Thyroid gland (tissue), 4 donors: ENCODE data around the gene EDIL3. TPM values are rescaled to one million over a fixed set of nuclear protein-coding genes. Genes with fewer than 3 reads are reported as not detected.
"Not testable (repeated sequence)": the region's sequence is repeated elsewhere in the genome, so short reads cannot be mapped to it uniquely, and the experiment has no call there.

Experiments
- DNase-seq, 2 donors: peaks; one replicate each; pipeline ENCODE4 v3.0.0-alpha.2; 2019
- H3K27ac ChIP-seq, 3 donors: fragments of 200-600 bp; sonication (generic); 1 replicate in 2 of 3; 2 replicates in 1 of 3; pipeline ENCODE4 v1.5.1; 2016 to 2019; ENCODE audit warnings: mild to moderate bottlenecking in 1 of 3, moderate library complexity in 1 of 3
- H3K27me3 ChIP-seq: fragments of 200-600 bp; sonication (generic); one replicate; pipeline ENCODE4 v1.5.1; 2019
- H3K36me3 ChIP-seq, 2 donors: fragments of 200-600 bp; sonication (generic); one replicate each; pipeline ENCODE4 v1.5.1; 2016 to 2019
- H3K4me1 ChIP-seq, 2 donors: fragments of 200-600 bp; sonication (generic); one replicate each; pipeline ENCODE4 v1.5.1; 2017 to 2019
- H3K4me3 ChIP-seq, 3 donors: fragments of 200-600 bp; sonication (generic); replicated peaks in 1 of 3; 1 replicate in 2 of 3; 2 replicates in 1 of 3; pipeline ENCODE4 v1.5.1; 2016; ENCODE audit warnings: mild to moderate bottlenecking in 1 of 3
- H3K9me3 ChIP-seq: fragments of 200-600 bp; sonication (generic); one replicate; pipeline ENCODE4 v1.5.1; 2017
- CTCF ChIP-seq, 6 experiments: fragments of 200-600 bp in 3 of 6; fragments of 450-650 bp in 3 of 6; sonication (generic) in 3 of 6; IDR thresholded peaks; one replicate each; pipeline ENCODE4 v1.5.1; 2016 to 2019; ENCODE audit warnings: antibody characterized with exemption in 6 of 6, mild to moderate bottlenecking in 2 of 6, inconsistent platforms in 1 of 6, moderate library complexity in 1 of 6
- POLR2A ChIP-seq, 2 donors: fragments of 450-650 bp; IDR thresholded peaks; one replicate each; pipeline ENCODE4 v1.6.1; 2017; ENCODE audit warnings: antibody characterized with exemption in 2 of 2, mild to moderate bottlenecking in 2 of 2, moderate library complexity in 1 of 2
- WGBS, 2 donors: methylation state at CpG; one replicate each; pipeline ENCODE4 v1.1.5; 2017; 5-methylcytosine and 5-hydroxymethylcytosine counted together
- intact Hi-C: fragments of 100-400 bp; cut with DNase I; formaldehyde crosslinking; loops from one replicate; pipeline ENCODE4 v1.15.1; 2023
- total RNA-seq, 4 donors: library from RNA; depleted of rRNA; stranded (reverse); fragments of >200 nt; gene quantifications; one replicate each; pipeline ENCODE4 v1.2.3, GENCODE V29; 2016

EDIL3 gene
- total RNA-seq, 4 donors from 2014 or later = 2.0 to 5.5 (median 3.3) TPM

DNA sequence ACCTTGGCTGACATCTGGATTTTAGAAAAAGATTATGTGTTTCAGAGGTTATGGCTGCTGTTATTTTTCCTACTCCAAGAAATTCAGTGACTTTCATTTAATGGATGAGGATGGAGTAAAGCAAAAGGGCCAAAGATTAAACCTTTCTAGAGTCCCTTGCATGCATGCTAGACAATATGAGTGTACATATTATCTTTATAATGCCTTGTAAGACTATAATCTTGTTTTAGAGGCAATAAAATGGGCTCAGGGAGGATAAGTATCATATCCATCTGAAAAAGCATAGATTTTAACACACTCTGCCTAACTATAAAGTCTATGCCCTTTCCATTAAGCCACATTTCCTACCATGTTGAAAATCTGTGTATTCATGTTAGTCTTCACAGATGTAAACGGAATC lies 199.8 kb downstream of the EDIL3 start:
- TF ChIP-seq POLR2A (IDR thresholded peaks at IDR 0.05) (no peak), CTCF (IDR thresholded peaks at IDR 0.05) (no peak)
- Histone ChIP-seq H3K27ac (no peak overlapping the region), H3K9me3 (no peaks in the 10 kb centered on the region), H3K36me3 (no peaks in the 10 kb centered on the region), H3K27me3 (no peaks in the 10 kb centered on the region), H3K4me1 (no peaks in the 10 kb centered on the region), H3K4me3 (no peak overlapping the region)
- no peak for DNase-seq
- WGBS, 2 donors = 86 to 90% methylated on average over 1 of the region's 1 CpG
- intact Hi-C loops = no loop called here

- DNase-seq = no peak
- Histone ChIP-seq H3K36me3 (no peaks in the 10 kb centered on the region), H3K27me3 (no peaks in the 10 kb centered on the region), H3K4me3 (no peak overlapping the region), H3K27ac (no peak overlapping the region), H3K9me3 (no peaks in the 10 kb centered on the region), H3K4me1 (no peaks in the 10 kb centered on the region)
- TF ChIP-seq CTCF (IDR thresholded peaks at IDR 0.05) (no peak), POLR2A (IDR thresholded peaks at IDR 0.05) (no peak)
- 54 to 62% methylated on average over 3 of the region's 3 CpGs for WGBS, 2 donors
- intact Hi-C loops = no loop called here
These were observed 203.6 kb downstream of the EDIL3 start for GRCh38 chr5:84181093-84181492.

DNA sequence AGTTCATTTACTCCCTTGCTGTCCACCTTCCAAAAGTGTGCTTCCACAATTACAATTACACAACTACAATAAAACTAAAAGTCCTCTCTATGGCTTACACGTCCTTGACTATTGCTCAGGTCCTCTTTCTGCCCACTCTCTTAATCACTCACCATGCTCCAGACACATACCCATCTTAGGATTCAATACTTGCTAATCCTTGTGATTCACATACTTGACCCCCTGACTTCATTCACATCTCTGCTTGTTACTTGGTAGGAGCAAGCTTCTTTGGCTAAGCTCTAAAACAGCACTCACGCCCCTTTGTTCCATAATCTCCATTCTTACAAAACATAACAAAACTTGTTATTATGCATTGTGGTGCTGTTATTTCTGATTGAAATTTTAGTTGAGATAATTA lies 215.8 kb downstream of the EDIL3 start:
- Histone ChIP-seq H3K36me3 (no peaks in the 10 kb centered on the region), H3K4me1 (no peaks in the 10 kb centered on the region), H3K4me3 (no peak overlapping the region), H3K27me3 (no peaks in the 10 kb centered on the region), H3K27ac (no peak overlapping the region), H3K9me3 (no peaks in the 10 kb centered on the region)
- TF ChIP-seq POLR2A (IDR thresholded peaks at IDR 0.05) (no peak), CTCF (IDR thresholded peaks at IDR 0.05) (no peak)
- no peak for DNase-seq
- 90 to 91% methylated on average over 2 of the region's 2 CpGs for whole genome bisulfite sequencing, 2 donors
- intact Hi-C loops = no loop called here

- Histone ChIP-seq H3K4me1 (no peaks in the 10 kb centered on the region), H3K9me3 (no peaks in the 10 kb centered on the region), H3K36me3 (no peaks in the 10 kb centered on the region), H3K27me3 (no peaks in the 10 kb centered on the region), H3K27ac (no peak overlapping the region), H3K4me3 (no peak overlapping the region)
- WGBS, 2 donors = 83 to 94% methylated on average over 1 of the region's 1 CpG
- intact Hi-C loops = no loop called here
- TF ChIP-seq POLR2A (IDR thresholded peaks at IDR 0.05) (no peak), CTCF (IDR thresholded peaks at IDR 0.05) (no peak)
- DNase-seq = no peak
These were observed 221.0 kb downstream of the EDIL3 start for GRCh38 chr5:84163671-84164070.

DNA sequence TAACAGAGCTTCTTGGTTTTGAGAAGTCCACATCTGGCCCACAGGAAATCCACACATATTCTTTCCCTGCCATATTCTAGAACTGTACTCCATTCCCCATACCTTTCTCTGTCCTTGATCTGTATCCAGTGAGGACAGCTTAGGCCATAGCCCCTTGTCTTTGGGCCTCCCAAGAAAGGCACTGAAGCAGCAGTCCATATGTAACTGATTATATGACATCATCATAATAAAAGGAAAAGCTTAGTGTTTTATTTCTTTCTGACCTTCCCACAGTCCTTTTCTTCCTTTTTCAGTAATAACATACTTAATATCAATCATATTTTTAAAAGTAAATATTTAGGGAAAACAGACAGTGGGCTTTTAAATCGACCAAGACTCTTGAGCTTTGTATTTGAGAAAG lies 222.0 kb downstream of the EDIL3 start:
- Histone ChIP-seq H3K27ac (no peak overlapping the region), H3K4me1 (no peaks in the 10 kb centered on the region), H3K9me3 (no peaks in the 10 kb centered on the region), H3K27me3 (no peaks in the 10 kb centered on the region), H3K4me3 (no peak overlapping the region), H3K36me3 (no peaks in the 10 kb centered on the region)
- 65 to 73% methylated on average over 1 of the region's 1 CpG for WGBS, 2 donors
- TF ChIP-seq CTCF (IDR thresholded peaks at IDR 0.05) (no peak), POLR2A (IDR thresholded peaks at IDR 0.05) (no peak)
- intact Hi-C loops = no loop called here
- no peak for DNase-seq

DNA sequence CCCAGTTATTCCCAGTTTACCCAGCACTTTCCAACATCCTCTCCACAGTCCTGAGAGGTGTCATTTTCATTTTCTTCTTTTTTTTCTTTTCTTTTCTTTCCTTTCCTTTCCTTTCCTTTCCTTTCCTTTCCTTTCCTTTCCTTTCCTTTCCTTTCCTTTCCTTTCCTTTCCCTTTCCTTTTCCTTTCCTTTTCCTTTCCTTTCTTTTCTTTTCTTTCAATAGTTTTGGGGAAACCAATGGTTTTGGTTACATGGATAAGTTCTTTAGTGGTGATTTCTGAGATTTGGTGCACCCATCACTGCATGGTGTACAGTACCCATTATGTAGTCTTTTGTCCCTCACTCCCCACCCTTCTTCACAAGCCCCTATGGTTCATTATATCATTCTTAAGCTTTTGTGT lies 224.0 kb downstream of the EDIL3 start:
- H3K9me3 ChIP-seq, H3K27ac ChIP-seq, H3K27me3 ChIP-seq, H3K4me3 ChIP-seq, DNase-seq, intact Hi-C loops, H3K4me1 ChIP-seq, H3K36me3 ChIP-seq: not testable (repeated sequence)
